ENCODE measurements around the gene OAS3. TPM values are rescaled to one million over a fixed set of nuclear protein-coding genes. Genes with fewer than 3 reads are reported as not detected.

The OAS3 gene
- total and polyA plus RNA-seq, 10 of the 15 experiments (the other 5 are each of a cell fraction or from before 2014, with no cell fraction given) = 5.1 to 107 (median 18.0) TPM

GRCh38 chr12:112973011-112973735 is 34.9 kb downstream of the OAS3 start:
- Histone ChIP-seq H3K4me3 (no peak overlapping the region), H3K27me3 (replicated peaks in 1 of 2; ENCODE audit: control insufficient read depth in 2 of 2, insufficient read depth in 2 of 2, low read length in 1 of 2) (no peaks in the 10 kb centered on the region), H3K36me3 (ENCODE audit: control insufficient read depth in 2 of 2, insufficient read depth in 2 of 2, low read length in 1 of 2) (peaks cover 3 to 4% of the 10 kb centered on the region in 2 experiments; a peak in 3 of 4 replicates), H3K79me2 (ENCODE audit: control insufficient read depth, insufficient read depth, low read length) (peaks cover 9% of the 10 kb centered on the region), H2AFZ (ENCODE audit: control insufficient read depth, low read depth, low read length) (no peak overlapping the region), H3K9me3 (replicated peaks; ENCODE audit: control insufficient read depth, insufficient read depth, low read length) (no peaks in the 10 kb centered on the region), H3K4me2 (ENCODE audit: control insufficient read depth, insufficient read depth) (no peak overlapping the region), H3K4me1 (ENCODE audit: control insufficient read depth, insufficient read depth, low read length) (peaks cover 13% of the 10 kb centered on the region), H3K27ac (ENCODE audit: control insufficient read depth, insufficient read depth) (no peak overlapping the region), H4K20me1 (ENCODE audit: control insufficient read depth, insufficient read depth) (no peaks in the 10 kb centered on the region), H3K9ac (ENCODE audit: control insufficient read depth, insufficient read depth, low read length) (no peak overlapping the region)
- intact Hi-C loops (cut with micrococcal nuclease; ENCODE audit: unreplicated experiment) = no loop called here
- ATAC-seq (no peak), DNase-seq (ENCODE audit: low read depth, low spot score) (no peak), FAIRE-seq (no peak)
- TF ChIP-seq, protein P1, sequence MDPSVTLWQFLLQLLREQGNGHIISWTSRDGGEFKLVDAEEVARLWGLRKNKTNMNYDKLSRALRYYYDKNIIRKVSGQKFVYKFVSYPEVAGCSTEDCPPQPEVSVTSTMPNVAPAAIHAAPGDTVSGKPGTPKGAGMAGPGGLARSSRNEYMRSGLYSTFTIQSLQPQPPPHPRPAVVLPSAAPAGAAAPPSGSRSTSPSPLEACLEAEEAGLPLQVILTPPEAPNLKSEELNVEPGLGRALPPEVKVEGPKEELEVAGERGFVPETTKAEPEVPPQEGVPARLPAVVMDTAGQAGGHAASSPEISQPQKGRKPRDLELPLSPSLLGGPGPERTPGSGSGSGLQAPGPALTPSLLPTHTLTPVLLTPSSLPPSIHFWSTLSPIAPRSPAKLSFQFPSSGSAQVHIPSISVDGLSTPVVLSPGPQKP (IDR thresholded peaks at IDR 0.05; ENCODE audit: low read depth, low read length) = no peak
- TF ChIP-seq SMARCA5 (IDR thresholded peaks at IDR 0.05) (no peak), NBN (IDR thresholded peaks at IDR 0.05) (no peak), ZNF24 (IDR thresholded peaks at IDR 0.05) (no peak), LARP7 (IDR thresholded peaks at IDR 0.05) (no peak), PML (IDR thresholded peaks at IDR 0.05; ENCODE audit: low read length) (no peak), POLR2AphosphoS2 (IDR thresholded peaks at IDR 0.05; ENCODE audit: low read depth, low read length) (no peak), PKNOX1 (IDR thresholded peaks at IDR 0.05) (no peak), GABPA (IDR thresholded peaks at IDR 0.05; ENCODE audit: low read depth) (no peak), USF2 (IDR thresholded peaks at IDR 0.05; ENCODE audit: borderline replicate concordance, low read depth, low read length) (no peak)
- TF ChIP-seq, protein P2, sequence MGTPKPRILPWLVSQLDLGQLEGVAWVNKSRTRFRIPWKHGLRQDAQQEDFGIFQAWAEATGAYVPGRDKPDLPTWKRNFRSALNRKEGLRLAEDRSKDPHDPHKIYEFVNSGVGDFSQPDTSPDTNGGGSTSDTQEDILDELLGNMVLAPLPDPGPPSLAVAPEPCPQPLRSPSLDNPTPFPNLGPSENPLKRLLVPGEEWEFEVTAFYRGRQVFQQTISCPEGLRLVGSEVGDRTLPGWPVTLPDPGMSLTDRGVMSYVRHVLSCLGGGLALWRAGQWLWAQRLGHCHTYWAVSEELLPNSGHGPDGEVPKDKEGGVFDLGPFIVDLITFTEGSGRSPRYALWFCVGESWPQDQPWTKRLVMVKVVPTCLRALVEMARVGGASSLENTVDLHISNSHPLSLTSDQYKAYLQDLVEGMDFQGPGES (IDR thresholded peaks at IDR 0.05) = no peak
- TF ChIP-seq, protein P3, sequence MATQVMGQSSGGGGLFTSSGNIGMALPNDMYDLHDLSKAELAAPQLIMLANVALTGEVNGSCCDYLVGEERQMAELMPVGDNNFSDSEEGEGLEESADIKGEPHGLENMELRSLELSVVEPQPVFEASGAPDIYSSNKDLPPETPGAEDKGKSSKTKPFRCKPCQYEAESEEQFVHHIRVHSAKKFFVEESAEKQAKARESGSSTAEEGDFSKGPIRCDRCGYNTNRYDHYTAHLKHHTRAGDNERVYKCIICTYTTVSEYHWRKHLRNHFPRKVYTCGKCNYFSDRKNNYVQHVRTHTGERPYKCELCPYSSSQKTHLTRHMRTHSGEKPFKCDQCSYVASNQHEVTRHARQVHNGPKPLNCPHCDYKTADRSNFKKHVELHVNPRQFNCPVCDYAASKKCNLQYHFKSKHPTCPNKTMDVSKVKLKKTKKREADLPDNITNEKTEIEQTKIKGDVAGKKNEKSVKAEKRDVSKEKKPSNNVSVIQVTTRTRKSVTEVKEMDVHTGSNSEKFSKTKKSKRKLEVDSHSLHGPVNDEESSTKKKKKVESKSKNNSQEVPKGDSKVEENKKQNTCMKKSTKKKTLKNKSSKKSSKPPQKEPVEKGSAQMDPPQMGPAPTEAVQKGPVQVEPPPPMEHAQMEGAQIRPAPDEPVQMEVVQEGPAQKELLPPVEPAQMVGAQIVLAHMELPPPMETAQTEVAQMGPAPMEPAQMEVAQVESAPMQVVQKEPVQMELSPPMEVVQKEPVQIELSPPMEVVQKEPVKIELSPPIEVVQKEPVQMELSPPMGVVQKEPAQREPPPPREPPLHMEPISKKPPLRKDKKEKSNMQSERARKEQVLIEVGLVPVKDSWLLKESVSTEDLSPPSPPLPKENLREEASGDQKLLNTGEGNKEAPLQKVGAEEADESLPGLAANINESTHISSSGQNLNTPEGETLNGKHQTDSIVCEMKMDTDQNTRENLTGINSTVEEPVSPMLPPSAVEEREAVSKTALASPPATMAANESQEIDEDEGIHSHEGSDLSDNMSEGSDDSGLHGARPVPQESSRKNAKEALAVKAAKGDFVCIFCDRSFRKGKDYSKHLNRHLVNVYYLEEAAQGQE (IDR thresholded peaks at IDR 0.05; ENCODE audit: low read depth, low read length) = no peak
- CTCF ChIA-PET = interaction anchor here (1.0 to 1.5 kb wide), 4 partner anchors 15 to 73 kb away, joined by 3 to 5 read pairs (median 3); no protein-coding TSS in a partner anchor
- in situ Hi-C loops (cut with MboI) = no loop called here
- RAD21 ChIA-PET (ENCODE audit: unreplicated experiment) = no interaction called here
- BruUV-seq (replicated peaks) = no TSS peak
- POLR2A ChIA-PET = interaction anchor here (0.6 to 1.0 kb wide), 3 partner anchors 15 to 67 kb away, joined by 3 read pairs; partner anchors contain the start of gene OAS1
- SMC1A ChIA-PET (ENCODE audit: uncharacterized antibody, unreplicated experiment) = interaction anchor here (1.1 to 1.7 kb wide), 4 partner anchors 22 to 73 kb away, joined by 3 to 6 read pairs (median 4); partner anchors contain the start of gene OAS1
- WGBS (ENCODE audit: insufficient coverage, insufficient replicate concordance, low lambda C conversion rate, missing lambda C conversion rate) = 76% methylated on average over 4 of the region's 4 CpGs
